Measurements from ENCODE around the gene TFB1M. TPM values are rescaled to one million over a fixed set of nuclear protein-coding genes. Genes with fewer than 3 reads are reported as not detected.

TFB1M gene
- total RNA-seq, 1 experiment from 2014 or later = 19.5 TPM

GRCh38 chr6:155260686-155261085, 53.6 kb downstream of the TFB1M start:
- Histone ChIP-seq H3K27me3 (ENCODE audit: insufficient read depth, low read depth) (no peaks in the 10 kb centered on the region), H3K36me3 (ENCODE audit: low read depth) (peaks cover 2% of the 10 kb centered on the region), H2AFZ (no peak overlapping the region), H3K9me3 (ENCODE audit: insufficient read depth, low read depth) (no peaks in the 10 kb centered on the region), H4K20me1 (ENCODE audit: insufficient read depth) (no peaks in the 10 kb centered on the region), H3K4me2 (no peak overlapping the region), H3K79me2 (ENCODE audit: low read depth) (no peaks in the 10 kb centered on the region), H3K4me3 (no peak overlapping the region), H3K27ac (no peak overlapping the region), H3F3A (ENCODE audit: insufficient read depth, low read depth) (no peaks in the 10 kb centered on the region), H3K9me2 (ENCODE audit: insufficient read depth) (no peaks in the 10 kb centered on the region), H3K4me1 (replicated peaks; ENCODE audit: insufficient read depth) (no peaks in the 10 kb centered on the region)
- CTCF ChIA-PET = no interaction called here
- intact Hi-C loops (cut with micrococcal nuclease; ENCODE audit: unreplicated experiment) = no loop called here
- no peak for DNase-seq
- POLR2A ChIA-PET (ENCODE audit: unreplicated experiment) = no interaction called here
- BruUV-seq (replicated peaks) = no TSS peak
- no peak for TF ChIP-seq CTCF (conservative IDR thresholded peaks at IDR 0.05)

- CTCF ChIA-PET = no interaction called here
- no peak overlapping the region for H3K4me2 ChIP-seq
- no peaks in the 10 kb centered on the region for H3K9me2 ChIP-seq (ENCODE audit: insufficient read depth)
- no peak overlapping the region for H2AFZ ChIP-seq
- peaks cover 2% of the 10 kb centered on the region for H3K36me3 ChIP-seq (ENCODE audit: low read depth)
- no peaks in the 10 kb centered on the region for H3K4me1 ChIP-seq (replicated peaks; ENCODE audit: insufficient read depth)
- POLR2A ChIA-PET (ENCODE audit: unreplicated experiment) = no interaction called here
- H3K27ac ChIP-seq = no peak overlapping the region
- TF ChIP-seq EZH2 (IDR thresholded peaks at IDR 0.05; ENCODE audit: low read depth) = no peak
- no peak for TF ChIP-seq CTCF (conservative IDR thresholded peaks at IDR 0.05)
- H3K27me3 ChIP-seq (ENCODE audit: insufficient read depth, low read depth) = no peaks in the 10 kb centered on the region
- no peak for DNase-seq
- H3K4me3 ChIP-seq = no peak overlapping the region
- no peaks in the 10 kb centered on the region for H4K20me1 ChIP-seq (ENCODE audit: insufficient read depth)
- intact Hi-C loops (cut with micrococcal nuclease; ENCODE audit: unreplicated experiment) = no loop called here
- no peaks in the 10 kb centered on the region for H3K79me2 ChIP-seq (ENCODE audit: low read depth)
- BruUV-seq (replicated peaks) = no TSS peak
- no peaks in the 10 kb centered on the region for H3F3A ChIP-seq (ENCODE audit: insufficient read depth, low read depth)
- H3K9me3 ChIP-seq (ENCODE audit: insufficient read depth, low read depth) = no peaks in the 10 kb centered on the region
These were observed 54.4 kb downstream of the TFB1M start for GRCh38 chr6:155259897-155260296.

GRCh38 chr6:155259204-155259603, 55.1 kb downstream of the TFB1M start:
- H3K4me2 ChIP-seq = no peak overlapping the region
- no peaks in the 10 kb centered on the region for H4K20me1 ChIP-seq (ENCODE audit: insufficient read depth)
- no peaks in the 10 kb centered on the region for H3K27me3 ChIP-seq (ENCODE audit: insufficient read depth, low read depth)
- no peak for TF ChIP-seq CTCF (conservative IDR thresholded peaks at IDR 0.05)
- no peak for TF ChIP-seq EZH2 (IDR thresholded peaks at IDR 0.05; ENCODE audit: low read depth)
- no peak overlapping the region for H3K4me3 ChIP-seq
- POLR2A ChIA-PET (ENCODE audit: unreplicated experiment) = no interaction called here
- 0 out of 2 replicates have a peak, but pooled peaks cover 2% of the 10 kb centered on the region for H3F3A ChIP-seq (ENCODE audit: insufficient read depth, low read depth)
- no peak for DNase-seq
- H2AFZ ChIP-seq = no peak overlapping the region
- intact Hi-C loops (cut with micrococcal nuclease; ENCODE audit: unreplicated experiment) = no loop called here
- H3K9me3 ChIP-seq (ENCODE audit: insufficient read depth, low read depth) = no peaks in the 10 kb centered on the region
- H3K27ac ChIP-seq = no peak overlapping the region
- no TSS peak for BruUV-seq (replicated peaks)
- H3K36me3 ChIP-seq (ENCODE audit: low read depth) = peaks cover 2% of the 10 kb centered on the region
- CTCF ChIA-PET = no interaction called here
- no peaks in the 10 kb centered on the region for H3K9me2 ChIP-seq (ENCODE audit: insufficient read depth)
- H3K79me2 ChIP-seq (ENCODE audit: low read depth) = no peaks in the 10 kb centered on the region
- H3K4me1 ChIP-seq (replicated peaks; ENCODE audit: insufficient read depth) = peaks cover under 1% of the 10 kb centered on the region
